OCI-LY3 (cell line): ENCODE data around the gene CDK12.

Experiments used
- H2AFZ ChIP-seq: fragments of 200-600, 300-600 bp; shearing (Covaris generic); 2 replicates; pipeline ENCODE4 v1.6.0; 2014; ENCODE audit warnings: antibody characterized with exemption, low read depth, low read length
- H3K27ac ChIP-seq: fragments of 200-600, 300-600 bp; sonication (generic); 2 replicates; pipeline ENCODE4 v1.5.1; 2014; ENCODE audit warnings: mild to moderate bottlenecking, low read length, moderate library complexity, mixed read lengths
- H3K27me3 ChIP-seq: fragments of 200-600, 300-600 bp; sonication (generic); 2 replicates; pipeline ENCODE4 v1.6.1; 2014; ENCODE audit warnings: low read depth, low read length, mixed read lengths
- H3K36me3 ChIP-seq: fragments of 200-600, 300-600 bp; sonication (generic); replicated peaks from 2 replicates; pipeline ENCODE3; 2014; ENCODE audit warnings: low read depth, low read length, mixed read lengths
- H3K4me1 ChIP-seq: fragments of 300-600, 200-600 bp; sonication (generic); 2 replicates; pipeline ENCODE4 v1.6.1; 2014; ENCODE audit warnings: low read length, mixed read lengths
- H3K4me2 ChIP-seq: fragments of 200-600, 300-600 bp; sonication (generic); 2 replicates; pipeline ENCODE4 v1.6.1; 2014; ENCODE audit warnings: low read length, mixed read lengths
- H3K4me3 ChIP-seq: fragments of 300-600, 200-600 bp; sonication (generic); 2 replicates; pipeline ENCODE4 v1.5.1; 2014; ENCODE audit warnings: antibody characterized with exemption, mild to moderate bottlenecking, low read length, moderate library complexity
- H3K79me2 ChIP-seq: fragments of 300-600, 200-600 bp; shearing (Covaris generic); 2 replicates; pipeline ENCODE4 v1.6.1; 2014; ENCODE audit warnings: mild to moderate bottlenecking, low read length, mixed read lengths
- H3K9ac ChIP-seq: fragments of 300-600, 200-600 bp; shearing (Covaris generic); 2 replicates; pipeline ENCODE4 v1.6.0; 2014; ENCODE audit warnings: mild to moderate bottlenecking, low read length, moderate library complexity
- H3K9me3 ChIP-seq: fragments of 200-600, 300-600 bp; shearing (Covaris generic); 2 replicates; pipeline ENCODE4 v1.6.1; 2014; ENCODE audit warnings: low read length, mixed read lengths; ENCODE audit not compliant: insufficient read depth
- H4K20me1 ChIP-seq: fragments of 200-600, 300-600 bp; sonication (generic); 2 replicates; pipeline ENCODE4 v1.6.1; 2016; ENCODE audit warnings: low read length, mixed read lengths; ENCODE audit not compliant: insufficient read depth
- EZH2phosphoT487 ChIP-seq: fragments of 200-600 bp; shearing (Covaris generic); IDR thresholded peaks from 2 replicates; pipeline ENCODE4 v1.6.1; 2018; ENCODE audit warnings: antibody characterized with exemption, mixed run types, low read depth
- TF ChIP-seq, protein P1 (sequence below): fragments of 200-600, 300-600 bp; sonication (generic); IDR thresholded peaks from 2 replicates; pipeline ENCODE4 v1.5.1; 2014; ENCODE audit warnings: antibody characterized with exemption, low read length, low read depth

Gene CDK12

DNA sequence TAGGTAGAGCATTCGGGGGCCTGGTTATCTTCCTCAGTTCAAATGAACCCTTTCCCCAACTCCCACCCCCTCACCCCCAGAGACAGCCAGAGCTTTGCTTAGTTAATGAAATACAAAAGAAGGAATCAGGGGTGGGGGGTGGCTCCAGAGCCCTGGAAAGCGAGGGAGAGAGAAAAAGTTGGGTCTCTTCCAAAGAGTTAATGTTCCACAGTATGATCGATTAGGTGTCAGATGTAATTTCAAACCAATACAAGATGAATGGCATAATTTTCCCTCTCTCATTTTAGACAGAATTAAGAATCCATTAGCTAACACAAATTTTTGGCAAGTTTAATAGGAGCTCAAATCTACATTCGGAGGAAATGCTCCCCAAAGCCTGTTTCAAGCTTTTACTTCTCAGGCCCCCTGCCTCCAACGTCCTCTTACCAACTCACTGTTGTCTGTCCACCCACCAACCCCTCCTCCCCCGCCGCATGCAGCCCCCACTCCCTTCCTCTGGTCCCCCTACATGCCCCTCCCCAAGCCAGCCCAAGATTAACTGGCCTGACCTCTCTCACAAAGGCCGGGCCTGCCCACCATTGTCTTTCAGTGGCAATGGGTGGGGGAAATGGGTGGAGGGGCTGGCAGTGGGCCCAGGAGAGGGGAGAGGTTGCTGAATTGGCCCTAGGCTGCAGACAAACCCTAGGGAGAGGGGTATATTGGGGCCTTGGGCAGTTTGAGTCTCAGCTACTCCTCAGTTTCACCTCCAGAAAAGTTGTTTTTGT lies 118.2 kb downstream of the CDK12 start:
- TF ChIP-seq, protein P1, sequence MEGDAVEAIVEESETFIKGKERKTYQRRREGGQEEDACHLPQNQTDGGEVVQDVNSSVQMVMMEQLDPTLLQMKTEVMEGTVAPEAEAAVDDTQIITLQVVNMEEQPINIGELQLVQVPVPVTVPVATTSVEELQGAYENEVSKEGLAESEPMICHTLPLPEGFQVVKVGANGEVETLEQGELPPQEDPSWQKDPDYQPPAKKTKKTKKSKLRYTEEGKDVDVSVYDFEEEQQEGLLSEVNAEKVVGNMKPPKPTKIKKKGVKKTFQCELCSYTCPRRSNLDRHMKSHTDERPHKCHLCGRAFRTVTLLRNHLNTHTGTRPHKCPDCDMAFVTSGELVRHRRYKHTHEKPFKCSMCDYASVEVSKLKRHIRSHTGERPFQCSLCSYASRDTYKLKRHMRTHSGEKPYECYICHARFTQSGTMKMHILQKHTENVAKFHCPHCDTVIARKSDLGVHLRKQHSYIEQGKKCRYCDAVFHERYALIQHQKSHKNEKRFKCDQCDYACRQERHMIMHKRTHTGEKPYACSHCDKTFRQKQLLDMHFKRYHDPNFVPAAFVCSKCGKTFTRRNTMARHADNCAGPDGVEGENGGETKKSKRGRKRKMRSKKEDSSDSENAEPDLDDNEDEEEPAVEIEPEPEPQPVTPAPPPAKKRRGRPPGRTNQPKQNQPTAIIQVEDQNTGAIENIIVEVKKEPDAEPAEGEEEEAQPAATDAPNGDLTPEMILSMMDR, result no peak
- TF ChIP-seq EZH2phosphoT487, result no peak
- Histone ChIP-seq H3K27ac (no peak overlapping the region), H3K4me2 (no peak overlapping the region), H2AFZ (no peak overlapping the region), H3K4me3 (no peak overlapping the region), H3K79me2 (no peaks in the 10 kb centered on the region), H3K9me3 (no peaks in the 10 kb centered on the region), H3K4me1 (no peaks in the 10 kb centered on the region), H4K20me1 (no peaks in the 10 kb centered on the region), H3K36me3 (no peaks in the 10 kb centered on the region), H3K27me3 (no peaks in the 10 kb centered on the region), H3K9ac (no peak overlapping the region)

DNA sequence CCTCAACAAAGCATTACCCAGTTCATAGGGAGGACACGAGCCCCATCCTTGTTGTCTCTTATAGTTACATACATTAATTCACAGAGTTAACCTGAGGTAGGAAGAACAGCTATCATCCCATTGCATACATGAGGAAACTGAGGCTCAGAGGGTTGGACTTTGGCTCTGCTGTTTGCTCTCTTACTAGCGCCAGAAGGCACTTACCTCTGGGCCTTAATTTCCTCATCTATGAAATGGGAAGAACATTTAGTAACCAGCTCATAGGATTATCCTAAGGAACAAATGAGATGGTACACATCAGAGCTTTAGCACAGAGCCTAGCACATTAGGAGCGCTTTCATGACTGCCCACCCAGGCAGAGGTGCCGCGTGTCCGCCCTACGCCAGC lies 118.8 kb downstream of the CDK12 start:
- TF ChIP-seq, protein P1, result no peak
- no peak for TF ChIP-seq EZH2phosphoT487
- Histone ChIP-seq H3K4me2 (no peak overlapping the region), H3K27me3 (no peaks in the 10 kb centered on the region), H3K9me3 (no peaks in the 10 kb centered on the region), H3K36me3 (no peaks in the 10 kb centered on the region), H3K9ac (no peak overlapping the region), H2AFZ (no peak overlapping the region), H3K4me1 (no peaks in the 10 kb centered on the region), H3K79me2 (no peaks in the 10 kb centered on the region), H3K27ac (no peak overlapping the region), H3K4me3 (no peak overlapping the region), H4K20me1 (no peaks in the 10 kb centered on the region)

DNA sequence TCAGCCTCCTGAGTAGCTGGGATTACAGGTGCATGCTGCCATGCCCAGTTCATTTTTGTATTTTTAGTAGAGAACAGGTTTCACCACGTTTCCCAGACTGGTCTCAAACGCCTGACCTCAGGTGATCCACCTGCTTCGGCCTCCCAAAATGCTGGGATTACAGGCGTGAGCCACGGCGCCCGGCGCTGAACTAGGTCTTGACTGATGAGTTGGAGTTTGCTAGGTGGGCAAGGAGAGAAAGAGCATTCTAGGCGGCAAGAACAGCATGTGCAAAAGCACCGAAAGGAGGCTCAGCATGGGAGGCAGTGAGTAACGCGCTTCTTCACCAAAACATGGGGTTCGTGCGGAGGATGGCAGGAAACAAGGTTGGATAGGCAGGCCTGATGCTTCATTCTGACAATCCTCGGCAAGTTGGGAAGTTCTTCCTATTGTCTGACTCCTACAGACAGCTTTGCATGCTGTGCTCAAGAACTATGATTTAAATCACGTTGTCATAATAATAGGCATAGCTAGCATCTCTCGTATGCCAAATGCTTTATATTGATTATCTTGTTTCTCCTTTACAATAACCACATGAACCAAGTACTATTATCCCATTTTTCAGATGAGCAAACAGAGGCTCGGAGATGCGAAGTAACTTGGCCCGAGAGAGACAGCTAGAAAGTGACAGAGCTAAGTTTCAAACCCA lies 119.9 kb downstream of the CDK12 start:
- H3K4me1 ChIP-seq, result no peaks in the 10 kb centered on the region
- TF ChIP-seq, protein P1, result no peak
- TF ChIP-seq EZH2phosphoT487, result no peak
- no peaks in the 10 kb centered on the region for H4K20me1 ChIP-seq
- no peak overlapping the region for H3K4me2 ChIP-seq
- no peaks in the 10 kb centered on the region for H3K36me3 ChIP-seq
- H3K4me3 ChIP-seq, result no peak overlapping the region
- no peaks in the 10 kb centered on the region for H3K79me2 ChIP-seq
- H3K9ac ChIP-seq, result no peak overlapping the region
- no peaks in the 10 kb centered on the region for H3K27me3 ChIP-seq
- no peak overlapping the region for H3K27ac ChIP-seq
- H3K9me3 ChIP-seq, result no peaks in the 10 kb centered on the region
- H2AFZ ChIP-seq, result no peak overlapping the region

DNA sequence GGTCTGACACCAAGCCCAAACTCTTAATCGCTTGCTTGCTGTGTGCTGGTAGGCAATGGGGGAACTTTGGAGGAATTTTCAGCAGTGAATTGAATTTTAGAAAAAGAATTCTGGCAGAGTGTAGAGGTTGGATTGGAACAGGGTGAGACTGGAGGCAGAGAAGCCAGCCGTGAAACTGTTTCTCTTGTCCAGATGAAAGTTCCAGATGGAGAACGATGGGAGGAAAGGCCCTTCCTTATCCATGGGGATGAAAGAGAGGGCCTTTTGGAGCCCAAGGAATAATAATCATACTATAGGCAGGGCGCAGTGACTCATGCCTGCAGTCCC lies 120.4 kb downstream of the CDK12 start:
- Histone ChIP-seq H3K27ac (no peak overlapping the region), H3K9ac (no peak overlapping the region), H2AFZ (no peak overlapping the region), H3K4me3 (no peak overlapping the region), H3K9me3 (no peaks in the 10 kb centered on the region), H3K27me3 (no peaks in the 10 kb centered on the region), H3K36me3 (no peaks in the 10 kb centered on the region), H3K4me2 (no peak overlapping the region), H3K4me1 (no peaks in the 10 kb centered on the region), H3K79me2 (no peaks in the 10 kb centered on the region), H4K20me1 (no peaks in the 10 kb centered on the region)
- no peak for TF ChIP-seq EZH2phosphoT487
- TF ChIP-seq, protein P1, result no peak
